ENCODE data around the gene FBXO41. TPM values are rescaled to one million over a fixed set of nuclear protein-coding genes. Genes with fewer than 3 reads are reported as not detected.

FBXO41 gene
- total and polyA plus RNA-seq, 7 donors, result 0.03 to 0.46 (median 0.15) TPM

DNA sequence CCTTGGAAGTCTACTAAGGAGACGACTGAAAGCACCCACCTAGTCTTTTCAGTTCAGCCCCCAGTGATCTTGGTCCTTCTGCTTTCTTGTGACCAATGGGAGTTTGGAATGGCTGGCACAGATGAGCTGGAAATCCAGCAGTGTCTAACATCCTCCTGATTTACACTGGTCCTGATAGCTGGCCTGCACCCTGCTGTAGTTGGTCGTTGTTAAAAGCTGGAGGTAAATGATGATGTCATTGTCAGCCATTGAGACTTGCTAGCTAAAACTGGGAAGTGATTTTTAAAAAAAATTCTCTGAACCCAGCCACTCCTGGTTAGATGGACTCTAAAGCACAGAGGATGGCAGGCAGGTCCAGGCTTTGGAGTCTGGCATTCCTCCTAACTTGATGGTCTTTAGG, 30.9 kb downstream of the FBXO41 start:
- H3K27me3 ChIP-seq (ENCODE audit: insufficient read depth in 3 of 3, low read length in 2 of 3), result no peaks in the 10 kb centered on the region
- intact Hi-C loops (cut with DNase I), result no loop called here
- DNase-seq (no peak), ATAC-seq (no peak)
- 60 to 62% (median 61%) methylated on average over 2 of the region's 2 CpGs for WGBS, 3 donors
- no peaks in the 10 kb centered on the region for H3K9me3 ChIP-seq
- no peaks in the 10 kb centered on the region for H3K4me1 ChIP-seq
- peaks cover 24 to 69% of the 10 kb centered on the region in 2 donors for H3K36me3 ChIP-seq (ENCODE audit: insufficient read depth in 1 of 2, low read depth in 1 of 2)
- no peak overlapping the region for H3K4me3 ChIP-seq
- H3K27ac ChIP-seq, result no peak overlapping the region
- TF ChIP-seq, protein P1, sequence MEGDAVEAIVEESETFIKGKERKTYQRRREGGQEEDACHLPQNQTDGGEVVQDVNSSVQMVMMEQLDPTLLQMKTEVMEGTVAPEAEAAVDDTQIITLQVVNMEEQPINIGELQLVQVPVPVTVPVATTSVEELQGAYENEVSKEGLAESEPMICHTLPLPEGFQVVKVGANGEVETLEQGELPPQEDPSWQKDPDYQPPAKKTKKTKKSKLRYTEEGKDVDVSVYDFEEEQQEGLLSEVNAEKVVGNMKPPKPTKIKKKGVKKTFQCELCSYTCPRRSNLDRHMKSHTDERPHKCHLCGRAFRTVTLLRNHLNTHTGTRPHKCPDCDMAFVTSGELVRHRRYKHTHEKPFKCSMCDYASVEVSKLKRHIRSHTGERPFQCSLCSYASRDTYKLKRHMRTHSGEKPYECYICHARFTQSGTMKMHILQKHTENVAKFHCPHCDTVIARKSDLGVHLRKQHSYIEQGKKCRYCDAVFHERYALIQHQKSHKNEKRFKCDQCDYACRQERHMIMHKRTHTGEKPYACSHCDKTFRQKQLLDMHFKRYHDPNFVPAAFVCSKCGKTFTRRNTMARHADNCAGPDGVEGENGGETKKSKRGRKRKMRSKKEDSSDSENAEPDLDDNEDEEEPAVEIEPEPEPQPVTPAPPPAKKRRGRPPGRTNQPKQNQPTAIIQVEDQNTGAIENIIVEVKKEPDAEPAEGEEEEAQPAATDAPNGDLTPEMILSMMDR (IDR thresholded peaks at IDR 0.05), result no peak

GRCh38 chr2:73252238-73253027, 31.8 kb downstream of the FBXO41 start:
- no peaks in the 10 kb centered on the region for H3K9me3 ChIP-seq
- H3K4me3 ChIP-seq, result no peak overlapping the region
- DNase-seq (no peak), ATAC-seq (no peak)
- no peaks in the 10 kb centered on the region for H3K27me3 ChIP-seq (ENCODE audit: insufficient read depth in 3 of 3, low read length in 2 of 3)
- intact Hi-C loops (cut with DNase I), result no loop called here
- peaks cover 26 to 79% of the 10 kb centered on the region in 2 donors for H3K36me3 ChIP-seq (ENCODE audit: insufficient read depth in 1 of 2, low read depth in 1 of 2)
- no peak overlapping the region for H3K27ac ChIP-seq
- WGBS, 3 donors, result 86 to 92% (median 90%) methylated on average over 17 of the region's 17 CpGs
- H3K4me1 ChIP-seq, result no peaks in the 10 kb centered on the region
- TF ChIP-seq, protein P1 (IDR thresholded peaks at IDR 0.05), result no peak

DNA sequence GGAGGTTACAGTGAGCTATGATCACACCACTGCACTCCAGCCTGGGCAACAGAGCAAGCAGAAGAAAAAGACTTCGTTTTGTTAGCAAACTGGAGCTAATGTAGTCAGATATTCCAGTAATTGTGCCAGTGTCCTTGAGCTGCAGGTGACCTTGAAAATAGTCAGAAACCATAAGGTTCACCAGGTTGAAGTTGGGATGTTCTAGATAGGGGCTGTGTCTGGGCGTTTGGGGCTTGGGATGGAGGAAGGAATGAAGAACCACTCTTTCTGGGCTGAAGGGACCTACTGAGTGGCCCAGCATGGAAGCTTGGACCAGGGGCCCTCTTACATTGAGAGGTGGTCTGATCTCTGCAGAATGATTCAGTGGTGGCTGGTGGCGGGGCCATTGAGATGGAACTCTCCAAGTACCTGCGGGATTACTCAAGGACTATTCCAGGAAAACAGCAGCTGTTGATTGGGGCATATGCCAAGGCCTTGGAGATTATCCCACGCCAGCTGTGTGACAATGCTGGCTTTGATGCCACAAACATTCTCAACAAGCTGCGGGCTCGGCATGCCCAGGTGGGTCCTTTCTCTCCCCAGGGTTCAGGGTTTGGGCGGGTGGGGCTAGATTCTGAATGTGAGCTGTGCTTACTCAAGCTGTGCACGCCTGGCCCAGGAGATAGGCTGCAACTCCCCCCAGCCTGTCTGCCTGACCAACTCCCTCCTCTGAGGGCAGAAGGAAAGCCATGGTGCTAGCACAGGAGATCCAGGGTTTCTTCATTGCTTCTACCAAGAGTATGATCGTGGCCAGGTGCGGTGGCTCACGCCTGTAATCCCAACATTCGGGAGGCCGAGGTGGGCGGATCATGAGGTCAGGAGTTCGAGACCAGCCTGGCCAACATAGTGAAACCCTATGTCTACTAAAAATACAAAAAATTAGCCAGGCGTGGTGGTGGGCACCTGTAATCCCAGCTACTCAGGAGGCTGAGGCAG, 33.1 kb downstream of the FBXO41 start:
- intact Hi-C loops (cut with DNase I), result no loop called here
- no peak overlapping the region for H3K4me3 ChIP-seq
- peak overlapping the region; percentile 47 for H3K27ac ChIP-seq
- WGBS, 3 donors, result 67 to 77% (median 71%) methylated on average over 17 of the region's 17 CpGs
- no peaks in the 10 kb centered on the region for H3K27me3 ChIP-seq (ENCODE audit: insufficient read depth in 3 of 3, low read length in 2 of 3)
- no peaks in the 10 kb centered on the region for H3K9me3 ChIP-seq
- TF ChIP-seq, protein P1 (IDR thresholded peaks at IDR 0.05), result no peak
- peaks cover 26 to 92% of the 10 kb centered on the region in 2 donors for H3K36me3 ChIP-seq (ENCODE audit: insufficient read depth in 1 of 2, low read depth in 1 of 2)
- DNase-seq (peak; percentile 39 to 63), ATAC-seq (peak; percentile 85 to 88 (median 88))
- H3K4me1 ChIP-seq, result no peaks in the 10 kb centered on the region

GRCh38 chr2:73249636-73250035, 34.6 kb downstream of the FBXO41 start:
- ATAC-seq (no peak), DNase-seq (no peak)
- TF ChIP-seq, protein P1 (IDR thresholded peaks at IDR 0.05), result no peak
- no peak overlapping the region for H3K4me3 ChIP-seq
- intact Hi-C loops (cut with DNase I), result no loop called here
- no peaks in the 10 kb centered on the region for H3K4me1 ChIP-seq
- 74 to 82% (median 76%) methylated on average over 9 of the region's 9 CpGs for WGBS, 3 donors
- no peaks in the 10 kb centered on the region for H3K9me3 ChIP-seq
- H3K27ac ChIP-seq, result no peak overlapping the region
- H3K27me3 ChIP-seq (ENCODE audit: insufficient read depth in 3 of 3, low read length in 2 of 3), result no peaks in the 10 kb centered on the region
- H3K36me3 ChIP-seq (ENCODE audit: insufficient read depth in 1 of 2, low read depth in 1 of 2), result peaks cover 26 to 100% of the 10 kb centered on the region in 2 donors
